Keratinocyte (primary cell): ENCODE data around the gene SLC66A2. TPM values are rescaled to one million over a fixed set of nuclear protein-coding genes. Genes with fewer than 3 reads are reported as not detected.

Source experiments
- DNase-seq: peaks from one replicate; pipeline ENCODE4 v3.0.0-alpha.2; 2011; ENCODE audit warnings: low read depth, missing footprints, low spot score
- FAIRE-seq: peaks from 2 replicates; lab custom pipeline; 2011; peaks lifted over from hg19 to GRCh38; lab: Jason Lieb, UNC
- H2AFZ ChIP-seq: 2 replicates; pipeline ENCODE4 v1.6.0; 2012; ENCODE audit warnings: low read length, control low read depth, inconsistent platforms; ENCODE audit not compliant: control insufficient read depth
- H3K27ac ChIP-seq: 2 replicates; pipeline ENCODE4 v1.5.1; 2011; ENCODE audit warnings: low read length; ENCODE audit not compliant: control insufficient read depth, insufficient read depth
- H3K27me3 ChIP-seq: 3 replicates; pipeline ENCODE4 v1.6.0; 2011; ENCODE audit warnings: low read length; ENCODE audit not compliant: control insufficient read depth, insufficient read depth; ENCODE audit errors: extremely low read depth
- H3K36me3 ChIP-seq, 2 experiments: 2 replicates in 1 of 2; 3 replicates in 1 of 2; pipeline ENCODE4 v1.5.1; 2011; ENCODE audit warnings: low read length in 2 of 2, mild to moderate bottlenecking in 1 of 2; ENCODE audit not compliant: control insufficient read depth in 2 of 2, insufficient read depth in 2 of 2; ENCODE audit errors: extremely low read depth in 1 of 2
- H3K4me1 ChIP-seq: 3 replicates; pipeline ENCODE4 v1.5.1; 2011; ENCODE audit warnings: low read length; ENCODE audit not compliant: control insufficient read depth, insufficient read depth; ENCODE audit errors: extremely low read depth
- H3K4me2 ChIP-seq: 3 replicates; pipeline ENCODE4 v1.6.0; 2011; ENCODE audit warnings: low read depth, low read length; ENCODE audit not compliant: control insufficient read depth, insufficient read depth; ENCODE audit errors: extremely low read depth
- H3K4me3 ChIP-seq, 3 experiments: fragments of 200-600 bp in 1 of 3; sonication (generic) in 1 of 3; 2 replicates in 2 of 3; 3 replicates in 1 of 3; pipeline ENCODE4 v1.5.1; 2011 to 2016; ENCODE audit warnings: low read length in 3 of 3, mild to moderate bottlenecking in 3 of 3, control low read depth in 2 of 3, inconsistent platforms in 1 of 3, low read depth in 1 of 3, mixed read lengths in 1 of 3, mixed run types in 1 of 3, moderate library complexity in 1 of 3; ENCODE audit not compliant: control insufficient read depth in 2 of 3, insufficient read depth in 2 of 3; ENCODE audit errors: extremely low read depth in 1 of 3
- H3K79me2 ChIP-seq: 2 replicates; pipeline ENCODE4 v1.6.0; 2012; ENCODE audit warnings: low read length; ENCODE audit not compliant: control insufficient read depth, insufficient read depth
- H3K9ac ChIP-seq: 3 replicates; pipeline ENCODE4 v1.6.0; 2011; ENCODE audit warnings: low read length; ENCODE audit not compliant: control insufficient read depth, insufficient read depth; ENCODE audit errors: extremely low read depth
- H3K9me1 ChIP-seq: 3 replicates; pipeline ENCODE4 v1.6.0; 2011; ENCODE audit warnings: low read length; ENCODE audit not compliant: control insufficient read depth, insufficient read depth; ENCODE audit errors: extremely low read depth
- H3K9me3 ChIP-seq: 2 replicates; pipeline ENCODE4 v1.5.1; 2012; ENCODE audit warnings: low read depth, low read length; ENCODE audit not compliant: control insufficient read depth
- H4K20me1 ChIP-seq: 3 replicates; pipeline ENCODE4 v1.6.0; 2011; ENCODE audit warnings: low read length; ENCODE audit not compliant: control insufficient read depth, insufficient read depth; ENCODE audit errors: extremely low read depth
- EZH2 ChIP-seq: IDR thresholded peaks from one replicate; pipeline ENCODE4 v1.6.1; 2012; ENCODE audit warnings: inconsistent platforms, mild to moderate bottlenecking, low read length, moderate library complexity
- dilution Hi-C: fragments of 300-500 bp; cut with MboI; formaldehyde crosslinking; loops from one replicate; pipeline ENCODE4 v1.7.0; 2020; ENCODE audit warnings: low sequenced_read_pairs; ENCODE audit not compliant: extremely low pct_ligation_motif_present
- polyA plus RNA-seq, 5 experiments: library from polyadenylated mRNA; depleted of rRNA in 3 of 5; stranded (reverse) in 3 of 5; stranded (forward) in 1 of 5; unstranded in 1 of 5; fragments of >200 nt; gene quantifications; 1 replicate in 1 of 5; 2 replicates in 3 of 5; 3 replicates in 1 of 5; pipeline versions ENCODE4 v1.2.1 to v1.2.3, GENCODE V29; 2011 to 2012; ENCODE audit warnings: missing spikeins in 2 of 5, low read depth in 1 of 5, low replicate concordance in 1 of 5
- TF ChIP-seq, protein P1 (sequence below), 3 experiments: IDR thresholded peaks in 1 of 3; conservative IDR thresholded peaks in 1 of 3; optimal IDR thresholded peaks in 1 of 3; 2 replicates in 2 of 3; 3 replicates in 1 of 3; pipeline versions ENCODE3 to v1.5.1; 2011; ENCODE audit warnings: low read length in 3 of 3, mild to moderate bottlenecking in 3 of 3, moderate library complexity in 2 of 3, control low read depth in 1 of 3, inconsistent platforms in 1 of 3; ENCODE audit not compliant: insufficient read depth in 2 of 3; ENCODE audit errors: extremely low read depth in 1 of 3

SLC66A2 gene
- polyA plus RNA-seq, 1 donor (not counting 4 experiments of a cell fraction or from before 2014, with no cell fraction given), result 16.3 TPM

DNA sequence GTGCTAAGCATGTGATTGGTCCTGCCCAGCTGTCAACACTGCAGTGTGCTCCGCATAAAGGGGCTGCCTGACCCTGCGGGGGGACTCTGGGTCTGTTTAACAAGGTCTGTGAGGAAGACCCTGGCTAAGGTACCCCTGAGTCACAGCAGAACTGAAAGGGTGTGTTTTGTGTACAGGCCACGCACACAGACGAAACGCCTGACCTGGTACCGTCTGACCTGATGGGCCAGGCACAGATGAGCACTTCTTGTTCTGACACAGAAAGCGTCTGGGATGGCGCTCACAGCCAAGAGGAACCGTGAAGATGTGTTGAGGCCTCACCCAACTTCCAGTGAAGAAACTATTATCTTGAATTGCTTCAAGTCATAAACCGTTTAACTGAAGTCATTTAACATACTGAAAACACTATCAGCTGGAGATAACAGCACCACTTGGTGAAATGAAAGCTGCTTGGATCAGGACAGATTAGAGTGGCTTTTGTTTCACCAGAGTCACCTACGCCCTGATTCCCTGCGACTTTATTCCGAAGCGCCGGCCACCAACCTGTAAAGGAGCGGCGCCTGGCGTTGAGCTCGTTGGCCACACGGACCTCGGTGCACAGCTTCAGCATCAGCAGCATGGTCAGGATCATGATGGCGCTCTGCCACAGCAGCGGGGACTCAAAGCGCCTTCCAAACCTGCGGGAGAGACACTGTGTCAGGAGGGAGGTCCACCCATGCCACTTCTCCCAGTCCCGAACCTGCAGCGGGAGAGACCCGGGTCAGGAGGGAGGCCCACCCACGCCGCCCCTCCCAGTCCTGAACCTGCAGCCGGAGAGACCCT is 8.5 kb downstream of the SLC66A2 start:
- no peak overlapping the region for H3K4me3 ChIP-seq
- TF ChIP-seq EZH2, result no peak
- TF ChIP-seq, protein P1, sequence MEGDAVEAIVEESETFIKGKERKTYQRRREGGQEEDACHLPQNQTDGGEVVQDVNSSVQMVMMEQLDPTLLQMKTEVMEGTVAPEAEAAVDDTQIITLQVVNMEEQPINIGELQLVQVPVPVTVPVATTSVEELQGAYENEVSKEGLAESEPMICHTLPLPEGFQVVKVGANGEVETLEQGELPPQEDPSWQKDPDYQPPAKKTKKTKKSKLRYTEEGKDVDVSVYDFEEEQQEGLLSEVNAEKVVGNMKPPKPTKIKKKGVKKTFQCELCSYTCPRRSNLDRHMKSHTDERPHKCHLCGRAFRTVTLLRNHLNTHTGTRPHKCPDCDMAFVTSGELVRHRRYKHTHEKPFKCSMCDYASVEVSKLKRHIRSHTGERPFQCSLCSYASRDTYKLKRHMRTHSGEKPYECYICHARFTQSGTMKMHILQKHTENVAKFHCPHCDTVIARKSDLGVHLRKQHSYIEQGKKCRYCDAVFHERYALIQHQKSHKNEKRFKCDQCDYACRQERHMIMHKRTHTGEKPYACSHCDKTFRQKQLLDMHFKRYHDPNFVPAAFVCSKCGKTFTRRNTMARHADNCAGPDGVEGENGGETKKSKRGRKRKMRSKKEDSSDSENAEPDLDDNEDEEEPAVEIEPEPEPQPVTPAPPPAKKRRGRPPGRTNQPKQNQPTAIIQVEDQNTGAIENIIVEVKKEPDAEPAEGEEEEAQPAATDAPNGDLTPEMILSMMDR (optimal IDR thresholded peaks at IDR 0.05 in 1 of 3, IDR thresholded peaks at IDR 0.05 in 1 of 3, conservative IDR thresholded peaks at IDR 0.05 in 1 of 3; ENCODE audit: extremely low read depth in 1 of 3, insufficient read depth in 2 of 3, low read length in 3 of 3), result no peak
- no peaks in the 10 kb centered on the region for H3K27me3 ChIP-seq
- no peaks in the 10 kb centered on the region for H3K9me1 ChIP-seq
- H3K4me2 ChIP-seq, result no peak overlapping the region
- no peak overlapping the region for H2AFZ ChIP-seq
- dilution Hi-C loops, result no loop called here
- peaks cover 21 to 22% of the 10 kb centered on the region in 2 experiments for H3K36me3 ChIP-seq
- no peak for DNase-seq
- no peak for FAIRE-seq
- no peaks in the 10 kb centered on the region for H3K9me3 ChIP-seq
- no peak overlapping the region for H3K9ac ChIP-seq
- H3K79me2 ChIP-seq, result peaks cover 83% of the 10 kb centered on the region
- no peak overlapping the region for H3K27ac ChIP-seq
- H3K4me1 ChIP-seq, result peaks cover 12% of the 10 kb centered on the region
- peaks cover 8% of the 10 kb centered on the region for H4K20me1 ChIP-seq

DNA sequence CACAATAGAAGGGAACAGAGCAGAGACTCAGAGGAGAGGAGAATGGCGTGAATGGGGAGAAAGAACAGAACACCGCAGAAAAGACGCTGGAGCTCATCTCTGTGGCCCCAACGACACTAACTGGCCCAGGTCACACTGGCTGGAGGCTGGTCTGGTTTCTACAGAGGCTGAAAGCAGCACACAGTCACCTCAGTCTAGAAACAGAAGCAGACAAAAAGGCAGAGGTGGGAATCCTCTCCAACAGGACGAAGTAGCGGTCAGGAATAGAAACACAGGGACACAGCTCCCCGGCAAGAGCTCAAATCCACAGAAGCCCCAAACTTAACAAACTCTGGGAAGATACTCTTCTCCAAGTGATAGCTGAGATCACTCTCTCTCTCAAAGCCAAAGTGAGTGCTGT is 9.2 kb downstream of the SLC66A2 start:
- Histone ChIP-seq H3K9me1 (no peaks in the 10 kb centered on the region), H4K20me1 (peaks cover 5% of the 10 kb centered on the region), H3K4me2 (no peak overlapping the region), H3K27me3 (no peaks in the 10 kb centered on the region), H3K9ac (no peak overlapping the region), H3K36me3 (peaks cover 19 to 20% of the 10 kb centered on the region in 2 experiments), H3K4me1 (peaks cover 11% of the 10 kb centered on the region), H3K79me2 (peaks cover 86% of the 10 kb centered on the region), H2AFZ (no peak overlapping the region), H3K4me3 (no peak overlapping the region), H3K9me3 (no peaks in the 10 kb centered on the region), H3K27ac (no peak overlapping the region)
- dilution Hi-C loops, result no loop called here
- FAIRE-seq, result no peak
- DNase-seq, result no peak
- TF ChIP-seq, protein P1 (optimal IDR thresholded peaks at IDR 0.05 in 1 of 3, IDR thresholded peaks at IDR 0.05 in 1 of 3, conservative IDR thresholded peaks at IDR 0.05 in 1 of 3; ENCODE audit: extremely low read depth in 1 of 3, insufficient read depth in 2 of 3, low read length in 3 of 3), result no peak
- TF ChIP-seq EZH2, result no peak
